Endothelial cell of umbilical vein (primary cell): ENCODE data around the gene RTKN. TPM values are rescaled to one million over a fixed set of nuclear protein-coding genes. Genes with fewer than 3 reads are reported as not detected.

Experiments used
- BruUV-seq: library from RNA; stranded (reverse); fragments of 400-500 nt; replicated peaks from 2 replicates; lab custom pipeline; 2021; lab: Mats Ljungman, UMichigan
- CTCF ChIA-PET: fragments of 300-600, 350-600 bp; sonication (Branson Sonifier 250); formaldehyde crosslinking; loops from one replicate; lab custom pipeline; 2021; ENCODE audit warnings: antibody characterized with exemption, inconsistent platforms; lab: Charles Lee
- POLR2A ChIA-PET: fragments of 300-600, 350-600 bp; sonication (Branson Sonifier 250); formaldehyde crosslinking; loops from one replicate; lab custom pipeline; 2021; ENCODE audit warnings: antibody characterized with exemption, inconsistent platforms; lab: Charles Lee
- DNase-seq: peaks from one replicate; pipeline ENCODE4 v3.0.0-alpha.2; 2011; ENCODE audit warnings: low read depth, low spot score
- FAIRE-seq: peaks from 2 replicates; lab custom pipeline; 2011; peaks lifted over from hg19 to GRCh38; lab: Jason Lieb, UNC
- H2AFZ ChIP-seq: 2 replicates; pipeline ENCODE4 v1.6.0; 2012; ENCODE audit warnings: low read depth, low read length, control low read depth, inconsistent platforms
- H3K27ac ChIP-seq: 2 replicates; pipeline ENCODE4 v1.5.1; 2011; ENCODE audit warnings: low read depth, mild to moderate bottlenecking, control low read depth, low read length, moderate library complexity; ENCODE audit not compliant: insufficient read depth
- H3K27me3 ChIP-seq, 2 experiments: 2 replicates each; pipeline versions ENCODE4 v1.6.0 to v1.6.1; 2011; ENCODE audit warnings: low read length in 2 of 2, mixed read lengths in 1 of 2; ENCODE audit not compliant: control insufficient read depth in 2 of 2, insufficient read depth in 2 of 2
- H3K36me3 ChIP-seq, 2 experiments: 2 replicates in 1 of 2; 3 replicates in 1 of 2; pipeline ENCODE4 v1.5.1; 2011; ENCODE audit warnings: low read length in 2 of 2, mild to moderate bottlenecking in 1 of 2, moderate library complexity in 1 of 2; ENCODE audit not compliant: control insufficient read depth in 2 of 2, insufficient read depth in 2 of 2; ENCODE audit errors: extremely low read depth in 1 of 2
- H3K4me1 ChIP-seq: 3 replicates; pipeline ENCODE4 v1.5.1; 2011; ENCODE audit warnings: mild to moderate bottlenecking, low read length; ENCODE audit not compliant: control insufficient read depth, insufficient read depth; ENCODE audit errors: extremely low read depth
- H3K4me2 ChIP-seq: 2 replicates; pipeline ENCODE4 v1.6.1; 2011; ENCODE audit warnings: low read length, control low read depth, mixed read lengths; ENCODE audit not compliant: insufficient read depth
- H3K4me3 ChIP-seq, 3 experiments: fragments of 200-600 bp in 1 of 3; sonication (generic), shearing (Covaris generic) in 1 of 3; replicated peaks in 1 of 3; 2 replicates each; pipeline ENCODE4 v1.5.1; 2011 to 2016; ENCODE audit warnings: control low read depth in 3 of 3, low read length in 3 of 3, mild to moderate bottlenecking in 2 of 3, inconsistent platforms in 1 of 3, low read depth in 1 of 3, moderate library complexity in 1 of 3; ENCODE audit not compliant: insufficient read depth in 1 of 3
- H3K79me2 ChIP-seq: 2 replicates; pipeline ENCODE4 v1.6.0; 2012; ENCODE audit warnings: low read length, inconsistent platforms; ENCODE audit not compliant: control insufficient read depth, insufficient read depth
- H3K9ac ChIP-seq: replicated peaks from 2 replicates; pipeline ENCODE3; 2011; ENCODE audit warnings: low read length, control low read depth; ENCODE audit not compliant: insufficient read depth; ENCODE audit errors: extremely low read depth
- H3K9me1 ChIP-seq: replicated peaks from 3 replicates; pipeline ENCODE4 v1.6.0; 2011; ENCODE audit warnings: mild to moderate bottlenecking, low read length; ENCODE audit not compliant: control insufficient read depth, insufficient read depth; ENCODE audit errors: extremely low read depth
- H3K9me3 ChIP-seq: replicated peaks from 2 replicates; pipeline ENCODE4 v1.5.1; 2012; ENCODE audit warnings: low read length, inconsistent platforms; ENCODE audit not compliant: control insufficient read depth, insufficient read depth
- H4K20me1 ChIP-seq: replicated peaks from 2 replicates; pipeline ENCODE3; 2011; ENCODE audit warnings: mild to moderate bottlenecking, low read length; ENCODE audit not compliant: control insufficient read depth, insufficient read depth; ENCODE audit errors: extremely low read depth
- CTCF ChIP-seq, 2 donors: IDR thresholded peaks; 1 replicate in 1 of 2; 2 replicates in 1 of 2; pipeline ENCODE4 v1.5.1; 2011; ENCODE audit warnings: low read length in 2 of 2, mild to moderate bottlenecking in 2 of 2, moderate library complexity in 2 of 2, control low read depth in 1 of 2, inconsistent platforms in 1 of 2, low read depth in 1 of 2; ENCODE audit not compliant: insufficient read depth in 1 of 2; ENCODE audit errors: extremely low read depth in 1 of 2
- EZH2 ChIP-seq: IDR thresholded peaks from 2 replicates; pipeline ENCODE4 v1.6.1; 2012; ENCODE audit warnings: borderline replicate concordance, low read depth, mild to moderate bottlenecking, moderate library complexity, low read length, inconsistent platforms; ENCODE audit not compliant: severe bottlenecking
- FOS ChIP-seq: IDR thresholded peaks from 2 replicates; pipeline ENCODE4 v1.6.1; 2011; ENCODE audit warnings: mild to moderate bottlenecking, low read length, moderate library complexity, borderline replicate concordance; ENCODE audit not compliant: insufficient read depth
- GATA2 ChIP-seq: IDR thresholded peaks from 2 replicates; pipeline ENCODE4 v1.7.0; 2011; ENCODE audit warnings: low read depth, mild to moderate bottlenecking, moderate library complexity, mixed read lengths, low read length; ENCODE audit not compliant: insufficient read length, insufficient read depth
- JUN ChIP-seq: IDR thresholded peaks from 2 replicates; pipeline ENCODE4 v1.6.1; 2011; ENCODE audit warnings: borderline replicate concordance, low read depth; ENCODE audit not compliant: insufficient read length, insufficient read depth
- MAX ChIP-seq: IDR thresholded peaks from 2 replicates; pipeline ENCODE4 v1.6.1; 2011; ENCODE audit not compliant: insufficient read depth, insufficient read length
- MYC ChIP-seq: IDR thresholded peaks from one replicate; pipeline ENCODE4 v1.6.1; 2011; ENCODE audit warnings: mild to moderate bottlenecking, low read depth, low read length
- POLR2A ChIP-seq: IDR thresholded peaks from 2 replicates; pipeline ENCODE4 v1.6.1; 2012; ENCODE audit warnings: low read depth, mild to moderate bottlenecking, control low read depth, low read length
- POLR2AphosphoS5 ChIP-seq: IDR thresholded peaks from 2 replicates; pipeline ENCODE4 v1.6.1; 2012; ENCODE audit warnings: low read depth, mild to moderate bottlenecking, control low read depth, low read length, moderate library complexity; ENCODE audit not compliant: insufficient read depth
- dilution Hi-C: fragments of 300-500 bp; cut with MboI; formaldehyde crosslinking; loops from one replicate; pipeline ENCODE4 v1.15.0; 2019; ENCODE audit warnings: low sequenced_read_pairs; ENCODE audit not compliant: extremely low pct_ligation_motif_present
- intact Hi-C: fragments of 100-400 bp; cut with micrococcal nuclease; formaldehyde crosslinking; loops from one replicate; pipeline ENCODE4 v1.10.0; 2022
- polyA plus RNA-seq, 4 experiments: library from polyadenylated mRNA; depleted of rRNA in 3 of 4; stranded (reverse) in 3 of 4; unstranded in 1 of 4; fragments of >200 nt; gene quantifications; 2 replicates each; pipeline versions ENCODE4 v1.2.1 to v1.2.3, GENCODE V29; 2011 to 2012; ENCODE audit warnings: missing spikeins in 1 of 4
- total RNA-seq: library from RNA; stranded (reverse); gene quantifications from 2 replicates; pipeline ENCODE4 v1.2.3, GENCODE V29; 2021

The RTKN gene
- total and polyA plus RNA-seq, 2 donors (not counting 3 experiments of a cell fraction or from before 2014, with no cell fraction given) = 20.0 to 20.7 TPM

DNA sequence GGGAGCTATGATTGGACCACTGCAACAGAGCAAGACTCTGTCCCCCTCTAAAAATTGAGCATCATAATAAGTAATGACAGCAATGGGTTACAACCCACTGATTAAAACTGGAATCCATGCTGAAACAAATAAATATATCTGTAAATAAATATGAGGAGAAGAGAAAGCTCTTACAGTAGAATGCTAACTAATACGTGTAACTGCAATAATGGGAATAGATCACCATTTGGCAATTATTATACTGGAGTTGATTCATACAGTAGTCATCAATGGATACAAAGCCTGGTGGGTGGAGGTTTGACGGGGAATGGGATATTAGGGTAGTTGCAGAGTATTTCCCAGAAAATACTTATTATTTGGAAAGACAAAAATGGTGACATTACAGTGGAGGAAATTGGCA is 7.0 kb upstream of the RTKN start:
- no peaks in the 10 kb centered on the region for H3K79me2 ChIP-seq
- ChIA-PET POLR2A (no interaction called here), CTCF (interaction anchor here (1.0 kb wide), 1 partner anchor 9 kb away, joined by 3 read pairs; no protein-coding TSS in a partner anchor)
- no peak overlapping the region for H3K27ac ChIP-seq
- no peak overlapping the region for H3K4me2 ChIP-seq
- intact Hi-C loops (no loop called here), dilution Hi-C loops (no loop called here)
- H3K9me3 ChIP-seq = no peaks in the 10 kb centered on the region
- H3K4me1 ChIP-seq = peaks cover 7% of the 10 kb centered on the region
- no peak overlapping the region for H3K4me3 ChIP-seq
- TF ChIP-seq GATA2 (no peak), POLR2A (no peak), EZH2 (no peak), POLR2AphosphoS5 (no peak), FOS (no peak), JUN (no peak), CTCF (IDR thresholded peaks at IDR 0.05; ENCODE audit: extremely low read depth in 1 of 2, insufficient read depth in 1 of 2, low read depth in 1 of 2, low read length in 2 of 2) (no peak), MAX (no peak), MYC (no peak)
- no peaks in the 10 kb centered on the region for H3K9me1 ChIP-seq
- no peaks in the 10 kb centered on the region for H3K36me3 ChIP-seq
- H4K20me1 ChIP-seq = no peaks in the 10 kb centered on the region
- DNase-seq (no peak), FAIRE-seq (no peak)
- no TSS peak for BruUV-seq
- H3K9ac ChIP-seq = no peak overlapping the region
- peaks cover 13 to 17% of the 10 kb centered on the region in 2 experiments for H3K27me3 ChIP-seq
- H2AFZ ChIP-seq = no peak overlapping the region
